ENCODE measurements around the gene ART1. TPM values are rescaled to one million over a fixed set of nuclear protein-coding genes. Genes with fewer than 3 reads are reported as not detected.

Gene ART1
- total RNA-seq, 1 donor from 2014 or later = not detected

- Histone ChIP-seq H3K27me3 (ENCODE audit: insufficient read depth, low read length) (no peaks in the 10 kb centered on the region), H3K4me1 (ENCODE audit: insufficient read depth, low read length) (no peaks in the 10 kb centered on the region), H3K79me2 (ENCODE audit: insufficient read depth, low read length) (peaks cover 8% of the 10 kb centered on the region), H2AFZ (ENCODE audit: low read depth, low read length) (no peak overlapping the region), H3K4me3 (ENCODE audit: insufficient read depth, low read depth, low read length) (no peak overlapping the region), H3K4me2 (ENCODE audit: low read length) (no peak overlapping the region), H3K9ac (ENCODE audit: low read length) (no peak overlapping the region), H3K27ac (ENCODE audit: low read depth, low read length) (no peak overlapping the region), H3K9me3 (ENCODE audit: insufficient read depth, low read depth, low read length) (no peaks in the 10 kb centered on the region), H4K20me1 (ENCODE audit: insufficient read depth, low read length) (peaks cover 9% of the 10 kb centered on the region), H3K36me3 (ENCODE audit: insufficient read depth, low read length) (peaks cover 46% of the 10 kb centered on the region)
- Mint-ChIP-seq H3K4me1 (ENCODE audit: low read depth, unreplicated experiment) (peaks cover 9% of the 10 kb centered on the region), H3K4me3 (ENCODE audit: unreplicated experiment) (no peak overlapping the region), H3K36me3 (ENCODE audit: low read depth, unreplicated experiment) (peaks cover 7% of the 10 kb centered on the region), H3K27me3 (ENCODE audit: low read depth, unreplicated experiment) (no peaks in the 10 kb centered on the region), H3K27ac (ENCODE audit: unreplicated experiment) (no peak overlapping the region), H3K9me3 (ENCODE audit: unreplicated experiment) (no peaks in the 10 kb centered on the region)
- DNase-seq (ENCODE audit: low read depth) = peak; percentile 38
- no peak for TF ChIP-seq CTCF (IDR thresholded peaks at IDR 0.05; ENCODE audit: insufficient read depth, low read depth, low read length)
- FAIRE-seq = no peak
Measured at GRCh38 chr11:3709977-3710376, 65.0 kb downstream of the ART1 start.

- H3K27ac Mint-ChIP-seq (ENCODE audit: unreplicated experiment) = no peak overlapping the region
- H3K4me3 Mint-ChIP-seq (ENCODE audit: unreplicated experiment) = no peak overlapping the region
- no peaks in the 10 kb centered on the region for H3K27me3 Mint-ChIP-seq (ENCODE audit: low read depth, unreplicated experiment)
- no peak overlapping the region for H3K4me2 ChIP-seq (ENCODE audit: low read length)
- H3K4me1 ChIP-seq (ENCODE audit: insufficient read depth, low read length) = no peaks in the 10 kb centered on the region
- H2AFZ ChIP-seq (ENCODE audit: low read depth, low read length) = no peak overlapping the region
- no peak overlapping the region for H3K27ac ChIP-seq (ENCODE audit: low read depth, low read length)
- H3K9me3 ChIP-seq (ENCODE audit: insufficient read depth, low read depth, low read length) = no peaks in the 10 kb centered on the region
- H4K20me1 ChIP-seq (ENCODE audit: insufficient read depth, low read length) = peaks cover 9% of the 10 kb centered on the region
- no peaks in the 10 kb centered on the region for H3K27me3 ChIP-seq (ENCODE audit: insufficient read depth, low read length)
- H3K36me3 Mint-ChIP-seq (ENCODE audit: low read depth, unreplicated experiment) = peaks cover 4% of the 10 kb centered on the region
- peak; percentile 14 for DNase-seq (ENCODE audit: low read depth)
- no peaks in the 10 kb centered on the region for H3K9me3 Mint-ChIP-seq (ENCODE audit: unreplicated experiment)
- no peak for TF ChIP-seq CTCF (IDR thresholded peaks at IDR 0.05; ENCODE audit: insufficient read depth, low read depth, low read length)
- FAIRE-seq = no peak
- H3K9ac ChIP-seq (ENCODE audit: low read length) = no peak overlapping the region
- H3K4me1 Mint-ChIP-seq (ENCODE audit: low read depth, unreplicated experiment) = peaks cover 9% of the 10 kb centered on the region
- H3K4me3 ChIP-seq (ENCODE audit: insufficient read depth, low read depth, low read length) = no peak overlapping the region
- H3K36me3 ChIP-seq (ENCODE audit: insufficient read depth, low read length) = peaks cover 41% of the 10 kb centered on the region
- peaks cover 8% of the 10 kb centered on the region for H3K79me2 ChIP-seq (ENCODE audit: insufficient read depth, low read length)
Measured at GRCh38 chr11:3710485-3711259, 65.7 kb downstream of the ART1 start.

GRCh38 chr11:3712274-3712673 lies 67.3 kb downstream of the ART1 start:
- no peak overlapping the region for H3K4me3 Mint-ChIP-seq (ENCODE audit: unreplicated experiment)
- H3K27ac Mint-ChIP-seq (ENCODE audit: unreplicated experiment) = no peak overlapping the region
- Histone ChIP-seq H3K9ac (ENCODE audit: low read length) (no peak overlapping the region), H3K4me1 (ENCODE audit: insufficient read depth, low read length) (no peaks in the 10 kb centered on the region), H3K4me3 (ENCODE audit: insufficient read depth, low read depth, low read length) (no peak overlapping the region), H4K20me1 (ENCODE audit: insufficient read depth, low read length) (peaks cover 9% of the 10 kb centered on the region), H3K79me2 (ENCODE audit: insufficient read depth, low read length) (peaks cover 8% of the 10 kb centered on the region), H3K9me3 (ENCODE audit: insufficient read depth, low read depth, low read length) (no peaks in the 10 kb centered on the region), H3K27ac (ENCODE audit: low read depth, low read length) (no peak overlapping the region), H3K4me2 (ENCODE audit: low read length) (no peak overlapping the region), H3K27me3 (ENCODE audit: insufficient read depth, low read length) (no peaks in the 10 kb centered on the region), H2AFZ (ENCODE audit: low read depth, low read length) (no peak overlapping the region), H3K36me3 (ENCODE audit: insufficient read depth, low read length) (peaks cover 36% of the 10 kb centered on the region)
- FAIRE-seq (no peak), DNase-seq (ENCODE audit: low read depth) (no peak)
- TF ChIP-seq EZH2 (IDR thresholded peaks at IDR 0.05; ENCODE audit: insufficient read depth, low read length) = no peak
- TF ChIP-seq CTCF (IDR thresholded peaks at IDR 0.05; ENCODE audit: insufficient read depth, low read depth, low read length) = no peak
- no peaks in the 10 kb centered on the region for H3K9me3 Mint-ChIP-seq (ENCODE audit: unreplicated experiment)
- peaks cover 9% of the 10 kb centered on the region for H3K4me1 Mint-ChIP-seq (ENCODE audit: low read depth, unreplicated experiment)
- no peaks in the 10 kb centered on the region for H3K27me3 Mint-ChIP-seq (ENCODE audit: low read depth, unreplicated experiment)
- H3K36me3 Mint-ChIP-seq (ENCODE audit: low read depth, unreplicated experiment) = peaks cover 7% of the 10 kb centered on the region
